Measurements from ENCODE around the gene MAML2.

DNA sequence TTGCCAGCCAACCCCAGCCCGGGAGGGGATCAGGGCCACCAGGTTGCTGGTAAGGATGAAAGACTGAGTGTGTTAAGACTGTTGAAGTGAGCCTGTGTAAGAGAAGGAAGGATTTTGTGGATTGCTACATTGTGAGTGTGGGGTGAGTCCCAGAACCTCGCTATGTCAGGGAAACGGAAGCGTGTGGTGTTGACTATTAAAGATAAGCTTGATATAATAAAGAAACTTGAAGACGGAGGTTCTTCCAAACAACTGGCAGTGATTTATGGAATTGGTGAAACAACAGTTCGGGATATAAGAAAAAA, 47.4 kb upstream of the MAML2 start:
- no peak for TF ChIP-seq CTCF (IDR thresholded peaks at IDR 0.05)
- no peak for TF ChIP-seq EZH2 (IDR thresholded peaks at IDR 0.05)

Measured in neural progenitor cell (in vitro differentiated cells).